ENCODE measurements around the gene CHN2. TPM values are rescaled to one million over a fixed set of nuclear protein-coding genes. Genes with fewer than 3 reads are reported as not detected.

Gene CHN2
- total and polyA plus RNA-seq, 3 experiments from 2014 or later: 4.1 to 30.4 (median 5.3) TPM

- Mint-ChIP-seq H3K36me3 (no peaks in the 10 kb centered on the region), H3K4me3 (no peak overlapping the region), H3K4me1 (peaks cover 12 to 16% (median 16%) of the 10 kb centered on the region in 3 donors), H3K27ac (no peak overlapping the region), H3K9me3 (no peaks in the 10 kb centered on the region), H3K27me3 (no peaks in the 10 kb centered on the region)
- ChIA-PET POLR2A (no interaction called here), CTCF (interaction anchor here (0.8 to 1.6 kb wide), 4 partner anchors 10 to 421 kb away, joined by 3 to 4 read pairs (median 4); no protein-coding TSS in a partner anchor)
- H3K9me3 ChIP-seq (ENCODE audit: low read length): no peaks in the 10 kb centered on the region
- peaks cover 21% of the 10 kb centered on the region for H3K4me1 ChIP-seq (ENCODE audit: insufficient read depth, low read length)
- H3K27me3 ChIP-seq (ENCODE audit: insufficient read depth, low read length, poor library complexity, severe bottlenecking): no peaks in the 10 kb centered on the region
- DNase-seq: no peak
- H3K4me3 ChIP-seq (ENCODE audit: low read length): no peak overlapping the region
- H3K36me3 ChIP-seq (ENCODE audit: insufficient read depth, low read length): no peaks in the 10 kb centered on the region
- no peak overlapping the region for H3K27ac ChIP-seq (ENCODE audit: low read depth, low read length)
These were observed 148.2 kb downstream of the CHN2 start for GRCh38 chr7:29342761-29343160.

GRCh38 chr7:29343399-29343798, 148.8 kb downstream of the CHN2 start:
- Mint-ChIP-seq H3K4me1 (peaks cover 5 to 10% (median 9%) of the 10 kb centered on the region in 3 donors), H3K9me3 (no peaks in the 10 kb centered on the region), H3K36me3 (no peaks in the 10 kb centered on the region), H3K27ac (no peak overlapping the region), H3K27me3 (no peaks in the 10 kb centered on the region), H3K4me3 (no peak overlapping the region)
- POLR2A ChIA-PET: no interaction called here
- Histone ChIP-seq H3K27ac (ENCODE audit: low read depth, low read length) (no peak overlapping the region), H3K4me3 (ENCODE audit: low read length) (no peak overlapping the region), H3K4me1 (ENCODE audit: insufficient read depth, low read length) (peaks cover 15% of the 10 kb centered on the region), H3K9me3 (ENCODE audit: low read length) (no peaks in the 10 kb centered on the region), H3K27me3 (ENCODE audit: insufficient read depth, low read length, poor library complexity, severe bottlenecking) (no peaks in the 10 kb centered on the region), H3K36me3 (ENCODE audit: insufficient read depth, low read length) (no peaks in the 10 kb centered on the region)
- peak in 2 of 5 donors; percentile 4 to 49 for DNase-seq
- CTCF ChIA-PET: interaction anchor here (0.8 to 1.6 kb wide), 4 partner anchors 10 to 421 kb away, joined by 3 to 4 read pairs (median 4); no protein-coding TSS in a partner anchor

GRCh38 chr7:29344334-29344978, 149.9 kb downstream of the CHN2 start:
- H3K27ac Mint-ChIP-seq: no peak overlapping the region
- ChIA-PET POLR2A (no interaction called here), CTCF (interaction anchor here (1.2 to 1.6 kb wide), 2 partner anchors 18 to 422 kb away, joined by 3 to 4 read pairs; no protein-coding TSS in a partner anchor)
- H3K4me3 ChIP-seq (ENCODE audit: low read length): no peak overlapping the region
- H3K36me3 Mint-ChIP-seq: no peaks in the 10 kb centered on the region
- H3K27me3 Mint-ChIP-seq: no peaks in the 10 kb centered on the region
- DNase-seq: no peak
- no peaks in the 10 kb centered on the region for H3K4me1 Mint-ChIP-seq
- H3K4me1 ChIP-seq (ENCODE audit: insufficient read depth, low read length): peaks cover 12% of the 10 kb centered on the region
- H3K9me3 Mint-ChIP-seq: no peaks in the 10 kb centered on the region
- H3K36me3 ChIP-seq (ENCODE audit: insufficient read depth, low read length): no peaks in the 10 kb centered on the region
- H3K27ac ChIP-seq (ENCODE audit: low read depth, low read length): no peak overlapping the region
- no peaks in the 10 kb centered on the region for H3K27me3 ChIP-seq (ENCODE audit: insufficient read depth, low read length, poor library complexity, severe bottlenecking)
- no peak overlapping the region for H3K4me3 Mint-ChIP-seq
- no peaks in the 10 kb centered on the region for H3K9me3 ChIP-seq (ENCODE audit: low read length)

- CTCF ChIA-PET: interaction anchor here (0.6 to 1.6 kb wide), 3 partner anchors 9 to 419 kb away, joined by 3 to 11 read pairs (median 4); no protein-coding TSS in a partner anchor
- Mint-ChIP-seq H3K27me3 (no peaks in the 10 kb centered on the region), H3K9me3 (no peaks in the 10 kb centered on the region), H3K36me3 (peaks cover 0 to 2% (median 0%) of the 10 kb centered on the region in 3 donors), H3K4me1 (no peaks in the 10 kb centered on the region), H3K4me3 (no peak overlapping the region), H3K27ac (no peak overlapping the region)
- POLR2A ChIA-PET: no interaction called here
- no peaks in the 10 kb centered on the region for H3K9me3 ChIP-seq (ENCODE audit: low read length)
- DNase-seq: peak in 2 of 5 donors; percentile 13 to 58
- H3K36me3 ChIP-seq (ENCODE audit: insufficient read depth, low read length): no peaks in the 10 kb centered on the region
- no peak overlapping the region for H3K4me3 ChIP-seq (ENCODE audit: low read length)
- H3K27me3 ChIP-seq (ENCODE audit: insufficient read depth, low read length, poor library complexity, severe bottlenecking): no peaks in the 10 kb centered on the region
- H3K4me1 ChIP-seq (ENCODE audit: insufficient read depth, low read length): peaks cover 12% of the 10 kb centered on the region
- H3K27ac ChIP-seq (ENCODE audit: low read depth, low read length): no peak overlapping the region
These were observed 151.0 kb downstream of the CHN2 start for GRCh38 chr7:29345590-29345989.

- POLR2A ChIA-PET: no interaction called here
- DNase-seq: no peak
- H3K4me1 Mint-ChIP-seq: peaks cover 0 to 2% (median 0%) of the 10 kb centered on the region in 3 donors
- CTCF ChIA-PET: interaction anchor here (0.9 to 1.6 kb wide), 2 partner anchors 14 to 156 kb away, joined by 3 to 11 read pairs; no protein-coding TSS in a partner anchor
- no peaks in the 10 kb centered on the region for H3K9me3 Mint-ChIP-seq
- H3K36me3 Mint-ChIP-seq: peaks cover 0 to 4% (median 0%) of the 10 kb centered on the region in 3 donors
- H3K27me3 ChIP-seq (ENCODE audit: insufficient read depth, low read length, poor library complexity, severe bottlenecking): no peaks in the 10 kb centered on the region
- no peak overlapping the region for H3K4me3 ChIP-seq (ENCODE audit: low read length)
- no peaks in the 10 kb centered on the region for H3K9me3 ChIP-seq (ENCODE audit: low read length)
- H3K27ac Mint-ChIP-seq: peak overlapping the region in 1 of 8 donors; percentile 47
- H3K4me1 ChIP-seq (ENCODE audit: insufficient read depth, low read length): peaks cover 12% of the 10 kb centered on the region
- no peaks in the 10 kb centered on the region for H3K36me3 ChIP-seq (ENCODE audit: insufficient read depth, low read length)
- no peak overlapping the region for H3K27ac ChIP-seq (ENCODE audit: low read depth, low read length)
- H3K4me3 Mint-ChIP-seq: no peak overlapping the region
- no peaks in the 10 kb centered on the region for H3K27me3 Mint-ChIP-seq
These were observed 151.8 kb downstream of the CHN2 start for GRCh38 chr7:29346231-29346978.

GRCh38 chr7:29349362-29349761, 154.8 kb downstream of the CHN2 start:
- POLR2A ChIA-PET: no interaction called here
- Mint-ChIP-seq H3K9me3 (no peaks in the 10 kb centered on the region), H3K36me3 (peaks cover 0 to 6% (median 2%) of the 10 kb centered on the region in 3 donors), H3K27me3 (no peaks in the 10 kb centered on the region), H3K4me1 (peaks cover 0 to 4% (median 0%) of the 10 kb centered on the region in 3 donors), H3K27ac (no peak overlapping the region), H3K4me3 (no peak overlapping the region)
- CTCF ChIA-PET: no interaction called here
- Histone ChIP-seq H3K27ac (ENCODE audit: low read depth, low read length) (no peak overlapping the region), H3K36me3 (ENCODE audit: insufficient read depth, low read length) (no peaks in the 10 kb centered on the region), H3K9me3 (ENCODE audit: low read length) (no peaks in the 10 kb centered on the region), H3K27me3 (ENCODE audit: insufficient read depth, low read length, poor library complexity, severe bottlenecking) (no peaks in the 10 kb centered on the region), H3K4me1 (ENCODE audit: insufficient read depth, low read length) (no peaks in the 10 kb centered on the region), H3K4me3 (ENCODE audit: low read length) (no peak overlapping the region)
- DNase-seq: no peak

- H3K4me3 ChIP-seq (ENCODE audit: low read length): no peak overlapping the region
These were observed 155.8 kb downstream of the CHN2 start for GRCh38 chr7:29350351-29350750.

GRCh38 chr7:29352041-29352440, 157.5 kb downstream of the CHN2 start:
- H3K27ac Mint-ChIP-seq: no peak overlapping the region

More at GRCh38 chr7:29350351-29350750, 155.8 kb downstream of the CHN2 start:
- Mint-ChIP-seq H3K27me3 (no peaks in the 10 kb centered on the region), H3K27ac (no peak overlapping the region), H3K4me1 (peaks cover 0 to 4% (median 0%) of the 10 kb centered on the region in 3 donors), H3K4me3 (no peak overlapping the region), H3K9me3 (no peaks in the 10 kb centered on the region), H3K36me3 (peaks cover 0 to 12% (median 2%) of the 10 kb centered on the region in 3 donors)
- ChIA-PET CTCF (interaction anchor here (1.6 kb wide), 1 partner anchor 161 kb away, joined by 3 read pairs; no protein-coding TSS in a partner anchor), POLR2A (no interaction called here)
- H3K27ac ChIP-seq (ENCODE audit: low read depth, low read length): no peak overlapping the region
- H3K27me3 ChIP-seq (ENCODE audit: insufficient read depth, low read length, poor library complexity, severe bottlenecking): no peaks in the 10 kb centered on the region
- no peak for DNase-seq
- no peaks in the 10 kb centered on the region for H3K9me3 ChIP-seq (ENCODE audit: low read length)
- H3K4me1 ChIP-seq (ENCODE audit: insufficient read depth, low read length): no peaks in the 10 kb centered on the region
- no peaks in the 10 kb centered on the region for H3K36me3 ChIP-seq (ENCODE audit: insufficient read depth, low read length)

More at GRCh38 chr7:29352041-29352440, 157.5 kb downstream of the CHN2 start:
- no peaks in the 10 kb centered on the region for H3K27me3 ChIP-seq (ENCODE audit: insufficient read depth, low read length, poor library complexity, severe bottlenecking)
- H3K27ac ChIP-seq (ENCODE audit: low read depth, low read length): no peak overlapping the region
- no peaks in the 10 kb centered on the region for H3K4me1 ChIP-seq (ENCODE audit: insufficient read depth, low read length)
- Mint-ChIP-seq H3K9me3 (no peaks in the 10 kb centered on the region), H3K27me3 (no peaks in the 10 kb centered on the region), H3K36me3 (peaks cover 4 to 21% (median 5%) of the 10 kb centered on the region in 3 donors), H3K4me1 (peaks cover 0 to 4% (median 0%) of the 10 kb centered on the region in 3 donors), H3K4me3 (no peak overlapping the region)
- no peak for DNase-seq
- H3K4me3 ChIP-seq (ENCODE audit: low read length): no peak overlapping the region
- H3K36me3 ChIP-seq (ENCODE audit: insufficient read depth, low read length): no peaks in the 10 kb centered on the region
- H3K9me3 ChIP-seq (ENCODE audit: low read length): no peaks in the 10 kb centered on the region
- ChIA-PET POLR2A (no interaction called here), CTCF (no interaction called here)

Measured in CD8-positive, alpha-beta memory T cell (primary cell).